Hematopoietic multipotent progenitor cell treated with erythropoietin and hydrocortisone succinate and interleukin-3 and kit ligand, for 15 days (in vitro differentiated cells): ENCODE measurements around the gene ZNF358.
A peak's percentile ranks its signal among the peaks of the same experiment; 100 is the strongest.

Experiments
- DNase-seq: peaks from one replicate; pipeline ENCODE4 v3.0.0-alpha.2; 2015; ENCODE audit warnings: low spot score

ZNF358 gene

GRCh38 chr19:7515645-7516151, at the start of gene ZNF358:
Gene ZNF358 (plus strand): TSS chr19:7516103. CDS start chr19:7519243, 3,140 bp downstream.
- no peak for DNase-seq

DNA sequence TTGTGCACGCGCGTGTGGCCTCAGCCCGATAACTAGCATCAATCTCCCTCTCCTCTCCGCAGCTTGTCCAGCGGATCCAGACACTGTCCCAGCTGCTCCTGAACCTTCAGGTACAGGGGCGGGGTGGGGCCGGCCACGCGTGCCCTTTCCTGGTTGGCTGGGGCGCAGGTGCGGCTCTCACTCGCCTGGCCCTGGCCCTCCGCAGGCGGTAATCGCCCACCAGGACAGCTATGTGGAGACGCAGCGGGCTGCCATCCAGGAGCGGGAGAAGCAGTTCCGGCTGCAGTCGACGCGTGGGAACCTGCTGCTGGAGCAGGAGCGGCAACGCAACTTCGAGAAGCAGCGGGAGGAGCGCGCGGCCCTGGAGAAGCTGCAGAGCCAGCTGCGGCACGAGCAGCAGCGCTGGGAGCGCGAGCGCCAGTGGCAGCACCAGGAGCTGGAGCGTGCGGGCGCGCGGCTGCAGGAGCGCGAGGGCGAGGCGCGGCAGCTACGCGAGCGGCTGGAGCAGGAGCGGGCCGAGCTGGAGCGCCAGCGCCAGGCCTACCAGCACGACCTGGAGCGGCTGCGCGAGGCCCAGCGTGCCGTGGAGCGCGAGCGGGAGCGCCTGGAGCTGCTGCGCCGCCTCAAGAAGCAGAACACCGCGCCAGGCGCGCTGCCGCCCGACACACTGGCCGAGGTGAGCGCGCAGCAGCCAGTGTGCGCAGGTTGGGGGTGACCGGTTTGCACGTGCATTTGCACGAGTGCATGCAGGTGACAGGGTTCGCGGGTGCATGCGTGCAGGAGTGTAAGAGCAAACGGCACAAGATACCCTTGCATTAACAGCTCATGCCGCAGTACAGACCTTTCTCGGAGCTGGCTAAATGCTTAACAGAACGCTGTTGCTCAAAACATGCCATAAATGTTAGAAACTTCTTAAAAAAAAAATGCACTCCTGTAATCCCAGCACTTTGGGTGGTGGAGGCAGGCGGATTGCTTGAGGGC, 48.6 kb upstream of the ZNF358 start:
- no peak for DNase-seq

DNA sequence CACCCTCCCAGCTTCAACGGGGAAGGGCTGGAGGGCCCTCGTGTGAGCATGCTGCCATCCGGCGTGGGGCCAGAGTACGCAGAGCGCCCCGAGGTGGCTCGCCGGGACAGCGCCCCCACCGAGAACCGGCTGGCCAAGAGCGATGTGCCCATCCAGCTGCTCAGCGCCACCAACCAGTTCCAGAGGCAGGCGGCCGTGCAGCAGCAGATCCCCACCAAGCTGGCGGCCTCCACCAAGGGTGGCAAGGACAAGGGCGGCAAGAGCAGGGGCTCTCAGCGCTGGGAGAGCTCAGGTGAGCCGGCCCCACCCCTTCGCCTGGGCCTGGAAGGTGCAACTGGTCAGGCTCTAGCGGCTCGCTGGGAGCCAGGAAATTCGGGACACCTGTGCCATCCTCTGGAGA, 47.1 kb upstream of the ZNF358 start:
- DNase-seq, result no peak

DNA sequence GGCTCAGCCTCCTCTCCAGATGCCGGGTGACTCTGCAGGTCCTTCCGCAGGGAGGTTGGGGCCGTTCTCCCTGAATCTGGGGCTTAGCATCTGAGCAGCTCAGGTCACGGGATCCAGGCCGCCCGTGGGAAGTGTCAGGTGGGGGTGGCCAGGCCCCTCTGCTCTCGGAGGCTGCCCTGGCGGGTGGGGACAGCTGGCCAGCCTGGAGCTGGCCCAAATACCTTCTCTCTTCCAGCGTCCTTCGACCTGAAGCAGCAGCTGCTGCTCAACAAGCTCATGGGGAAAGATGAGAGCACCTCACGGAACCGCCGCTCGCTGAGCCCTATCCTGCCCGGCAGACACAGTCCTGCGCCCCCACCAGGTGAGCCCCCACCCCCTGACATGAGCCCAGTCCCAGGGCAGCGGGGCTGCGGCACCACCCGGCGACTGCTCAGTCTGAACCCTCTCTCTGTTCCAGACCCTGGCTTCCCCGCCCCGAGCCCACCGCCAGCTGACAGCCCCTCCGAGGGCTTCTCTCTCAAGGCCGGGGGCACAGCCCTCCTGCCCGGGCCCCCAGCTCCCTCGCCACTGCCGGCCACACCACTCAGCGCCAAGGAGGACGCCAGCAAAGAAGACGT, 46.1 kb upstream of the ZNF358 start:
- no peak for DNase-seq

DNA sequence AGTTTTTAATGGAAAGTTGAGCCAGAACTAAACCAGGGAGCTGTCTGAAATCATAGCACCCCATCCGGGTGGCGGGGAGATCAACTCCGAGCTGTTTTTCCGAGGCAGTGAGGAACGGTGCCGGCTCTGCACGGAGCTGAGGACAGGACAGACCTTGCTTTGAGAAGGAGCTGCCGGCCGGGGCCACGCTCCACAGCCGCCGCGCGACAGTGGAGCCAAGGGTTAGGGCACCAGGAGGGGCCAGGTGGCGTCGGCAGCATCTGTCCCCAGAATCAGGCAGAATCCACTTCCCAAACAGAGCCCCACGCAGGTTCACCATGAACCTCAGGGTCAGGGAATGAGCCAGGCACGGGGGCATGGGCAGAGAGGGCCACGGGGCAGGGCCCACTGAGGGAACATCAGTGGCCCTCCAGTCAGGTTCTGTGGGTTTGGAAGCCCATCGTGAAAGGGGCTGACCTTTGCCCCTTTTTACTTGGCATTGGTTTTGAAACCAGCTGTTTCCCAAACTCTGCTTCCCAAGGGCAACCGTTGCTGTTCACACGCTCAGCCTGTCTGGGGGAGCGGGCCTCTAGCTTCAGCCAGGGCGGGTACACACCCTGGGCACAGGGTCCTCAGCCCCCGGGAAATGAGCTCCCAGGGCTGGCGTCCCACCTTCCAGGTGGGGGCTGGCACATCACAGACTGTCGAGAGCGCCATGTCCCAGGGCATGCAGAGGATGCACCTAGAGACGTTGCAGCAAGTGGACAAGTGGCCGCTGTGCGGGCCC, 45.2 kb upstream of the ZNF358 start:
- DNase-seq, result no peak

GRCh38 chr19:7471696-7472615, 43.9 kb upstream of the ZNF358 start:
- DNase-seq, result no peak

DNA sequence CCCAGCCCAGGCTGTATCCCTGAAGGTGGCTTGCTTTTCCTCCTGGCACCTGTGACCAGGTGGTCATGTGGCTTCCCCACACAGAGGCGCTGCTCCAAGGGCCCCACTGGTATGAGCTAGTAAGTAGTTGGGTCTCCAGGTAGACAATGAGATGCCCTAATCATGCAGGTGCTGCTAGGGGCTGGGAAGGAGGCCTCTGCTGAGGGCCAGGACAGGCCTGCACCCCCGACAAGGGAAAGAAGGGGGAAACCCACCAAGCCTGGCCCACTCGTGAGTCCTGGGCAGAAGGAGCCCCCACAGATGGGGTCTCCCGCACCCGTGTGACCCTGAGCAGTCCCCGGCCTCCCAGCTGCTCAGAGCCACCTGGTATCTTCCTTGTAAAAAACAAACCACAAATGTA, 40.2 kb upstream of the ZNF358 start:
- DNase-seq, result no peak

GRCh38 chr19:7476241-7476640, 39.7 kb upstream of the ZNF358 start:
- no peak for DNase-seq

DNA sequence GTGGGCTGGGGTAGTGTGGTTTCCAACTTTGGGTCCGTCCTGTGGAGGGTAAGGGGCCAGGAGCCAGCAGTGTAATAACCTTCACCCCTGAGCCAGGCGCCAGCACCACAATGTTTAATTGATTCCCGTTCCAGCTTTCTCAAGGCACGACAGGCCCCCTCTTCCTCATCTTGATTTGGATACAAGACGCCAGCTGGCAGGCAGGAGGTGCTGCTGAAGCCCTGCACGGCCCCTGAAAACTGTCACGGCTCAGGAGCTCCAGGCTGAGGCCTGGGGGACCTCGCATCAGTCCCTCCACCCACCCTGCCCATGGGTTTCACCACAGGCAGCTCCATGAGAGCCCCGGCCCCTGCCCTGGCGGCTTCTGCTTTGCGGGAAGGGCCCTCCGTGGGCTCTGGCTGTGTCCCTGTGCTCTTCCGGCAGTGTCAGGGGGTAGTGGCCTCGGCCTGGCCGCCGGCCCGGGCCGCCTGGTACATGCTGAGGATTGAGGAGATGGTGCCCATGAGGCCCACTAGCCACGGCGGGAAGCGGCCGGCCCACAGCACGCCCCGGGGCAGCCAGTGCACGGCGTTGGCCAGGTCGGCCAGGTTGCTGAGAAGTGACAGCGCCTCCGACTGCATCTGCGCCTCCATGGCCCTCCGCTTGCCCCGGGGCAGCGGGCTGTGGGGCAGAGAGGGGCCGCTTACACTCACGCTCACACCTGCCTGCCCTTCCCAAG, 39.0 kb upstream of the ZNF358 start:
- no peak for DNase-seq

- DNase-seq, result no peak
Measured at GRCh38 chr19:7477758-7478157, 38.1 kb upstream of the ZNF358 start.

GRCh38 chr19:7478173-7478842, 37.6 kb upstream of the ZNF358 start:
- DNase-seq, result no peak

- no peak for DNase-seq
Measured at GRCh38 chr19:7478843-7479227, 37.1 kb upstream of the ZNF358 start.

GRCh38 chr19:7480222-7480969, 35.5 kb upstream of the ZNF358 start:
- DNase-seq, result no peak

DNA sequence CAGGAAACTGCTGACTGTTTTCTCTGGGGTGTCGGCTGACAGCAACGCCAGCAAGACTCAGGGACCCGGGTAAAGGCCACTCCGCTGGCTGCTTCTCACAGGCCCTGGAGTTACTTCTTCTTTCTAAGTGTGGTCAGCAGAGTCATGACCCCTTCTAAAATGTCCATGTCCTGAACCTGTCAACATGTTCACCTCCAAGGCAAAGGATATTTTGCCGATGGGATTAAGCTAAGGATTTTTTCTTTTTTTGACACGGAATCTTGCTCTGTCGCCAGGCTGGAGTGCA, 35.0 kb upstream of the ZNF358 start:
- DNase-seq, result no peak

- DNase-seq, result no peak
Measured at GRCh38 chr19:7482584-7483439, 33.1 kb upstream of the ZNF358 start.

GRCh38 chr19:7483720-7484201, 32.1 kb upstream of the ZNF358 start:
- no peak for DNase-seq

DNA sequence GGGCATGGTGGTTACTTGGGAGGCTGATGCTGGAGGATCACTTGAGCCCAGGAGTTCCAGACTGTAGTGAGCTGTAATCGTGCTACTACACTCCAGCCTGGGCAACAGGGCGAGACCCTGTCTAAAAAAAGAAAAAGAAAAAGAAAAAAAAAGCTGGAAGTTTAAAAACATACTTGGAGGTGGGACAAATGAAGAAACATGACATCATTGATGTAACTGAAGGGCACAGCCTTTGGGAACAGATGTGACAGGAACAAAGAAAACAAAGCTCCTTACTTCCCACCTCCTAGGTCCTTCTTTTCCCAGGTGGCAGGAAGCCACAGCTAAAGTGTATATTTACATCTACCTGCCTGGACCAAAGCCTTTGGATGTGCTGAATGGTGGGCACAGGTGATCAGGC, 29.0 kb upstream of the ZNF358 start:
- no peak for DNase-seq

- peak; percentile 90 for DNase-seq
Measured at GRCh38 chr19:7488736-7489353, 27.1 kb upstream of the ZNF358 start, which contains the start of gene PEX11G. Gene PEX11G (minus strand): TSS chr19:7489035. CDS start chr19:7489010, 25 bp downstream.
